Lower leg skin (tissue), 3 donors: Measurements from ENCODE around the gene HSPG2.

Experiments
- POLR2A ChIP-seq, 2 donors: fragments of 450-650 bp; IDR thresholded peaks; one replicate each; pipeline ENCODE4 v1.6.1; 2016 to 2017; ENCODE audit warnings: antibody characterized with exemption in 2 of 2, mild to moderate bottlenecking in 1 of 2, moderate library complexity in 1 of 2
- TF ChIP-seq, protein P1 (sequence below), 3 donors: fragments of 450-650 bp; IDR thresholded peaks; one replicate each; pipeline ENCODE4 v1.5.1; 2016; ENCODE audit warnings: antibody characterized with exemption in 3 of 3, mild to moderate bottlenecking in 3 of 3, moderate library complexity in 2 of 3

DNA sequence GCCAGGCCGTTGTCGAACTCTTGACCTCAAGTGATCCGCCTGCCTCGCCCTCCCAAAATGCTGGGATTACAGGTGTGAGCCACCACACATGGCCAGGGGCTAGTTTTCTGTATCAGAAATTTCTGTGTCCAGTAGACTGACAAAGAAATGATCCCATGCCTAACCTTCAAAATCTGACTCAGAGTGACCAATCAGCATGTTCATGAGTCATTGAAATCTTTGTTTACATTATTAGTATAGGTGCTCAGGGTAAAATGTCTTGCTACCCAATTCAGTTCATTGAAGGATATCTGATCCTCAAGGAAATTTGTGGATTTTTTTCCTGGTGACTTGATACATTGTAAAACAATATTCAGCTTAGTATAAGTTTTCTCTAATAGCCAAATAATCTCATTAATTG, 136.0 kb downstream of the HSPG2 start:
- TF ChIP-seq, protein P1, sequence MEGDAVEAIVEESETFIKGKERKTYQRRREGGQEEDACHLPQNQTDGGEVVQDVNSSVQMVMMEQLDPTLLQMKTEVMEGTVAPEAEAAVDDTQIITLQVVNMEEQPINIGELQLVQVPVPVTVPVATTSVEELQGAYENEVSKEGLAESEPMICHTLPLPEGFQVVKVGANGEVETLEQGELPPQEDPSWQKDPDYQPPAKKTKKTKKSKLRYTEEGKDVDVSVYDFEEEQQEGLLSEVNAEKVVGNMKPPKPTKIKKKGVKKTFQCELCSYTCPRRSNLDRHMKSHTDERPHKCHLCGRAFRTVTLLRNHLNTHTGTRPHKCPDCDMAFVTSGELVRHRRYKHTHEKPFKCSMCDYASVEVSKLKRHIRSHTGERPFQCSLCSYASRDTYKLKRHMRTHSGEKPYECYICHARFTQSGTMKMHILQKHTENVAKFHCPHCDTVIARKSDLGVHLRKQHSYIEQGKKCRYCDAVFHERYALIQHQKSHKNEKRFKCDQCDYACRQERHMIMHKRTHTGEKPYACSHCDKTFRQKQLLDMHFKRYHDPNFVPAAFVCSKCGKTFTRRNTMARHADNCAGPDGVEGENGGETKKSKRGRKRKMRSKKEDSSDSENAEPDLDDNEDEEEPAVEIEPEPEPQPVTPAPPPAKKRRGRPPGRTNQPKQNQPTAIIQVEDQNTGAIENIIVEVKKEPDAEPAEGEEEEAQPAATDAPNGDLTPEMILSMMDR (IDR thresholded peaks at IDR 0.05), result no peak
- TF ChIP-seq POLR2A (IDR thresholded peaks at IDR 0.05), result no peak
